ENCODE measurements around the gene CNTN4.

CNTN4 gene

DNA sequence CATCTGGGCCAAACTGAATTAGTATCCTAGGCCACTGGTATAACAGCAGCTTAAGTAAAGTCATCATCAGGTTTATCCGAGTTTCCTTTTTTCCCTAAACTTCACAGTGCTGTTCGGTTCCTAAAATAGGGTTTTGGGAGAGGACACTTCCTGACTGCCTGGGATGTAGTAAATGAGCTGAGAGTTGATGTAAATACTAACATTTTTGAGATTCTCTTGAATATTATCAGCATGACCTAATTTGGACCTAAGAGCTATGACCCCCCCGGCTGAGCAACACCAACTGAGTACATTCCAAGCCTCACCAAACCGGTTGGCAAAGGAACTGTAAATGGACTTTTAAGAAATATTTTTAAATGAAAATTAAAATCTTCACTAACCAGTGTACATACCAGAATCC, 932.7 kb downstream of the CNTN4 start:
- Histone ChIP-seq H3K9ac (ENCODE audit: low read depth in 1 of 2, low read length in 2 of 2) (no peak overlapping the region), H3K9me3 (ENCODE audit: control insufficient read depth in 1 of 2, low read length in 2 of 2) (no peaks in the 10 kb centered on the region), H3K4me3 (ENCODE audit: low read depth in 1 of 2, low read length in 2 of 2) (no peak overlapping the region), H3K27ac (ENCODE audit: low read depth, low read length) (no peak overlapping the region), H3K27me3 (ENCODE audit: control insufficient read depth in 1 of 2, insufficient read depth in 2 of 2, low read length in 2 of 2) (no peaks in the 10 kb centered on the region), H3K4me1 (ENCODE audit: control insufficient read depth in 1 of 2, insufficient read depth in 2 of 2, low read length in 2 of 2) (no peaks in the 10 kb centered on the region), H3K36me3 (ENCODE audit: control insufficient read depth in 1 of 2, insufficient read depth in 2 of 2, low read length in 2 of 2) (no peaks in the 10 kb centered on the region)

DNA sequence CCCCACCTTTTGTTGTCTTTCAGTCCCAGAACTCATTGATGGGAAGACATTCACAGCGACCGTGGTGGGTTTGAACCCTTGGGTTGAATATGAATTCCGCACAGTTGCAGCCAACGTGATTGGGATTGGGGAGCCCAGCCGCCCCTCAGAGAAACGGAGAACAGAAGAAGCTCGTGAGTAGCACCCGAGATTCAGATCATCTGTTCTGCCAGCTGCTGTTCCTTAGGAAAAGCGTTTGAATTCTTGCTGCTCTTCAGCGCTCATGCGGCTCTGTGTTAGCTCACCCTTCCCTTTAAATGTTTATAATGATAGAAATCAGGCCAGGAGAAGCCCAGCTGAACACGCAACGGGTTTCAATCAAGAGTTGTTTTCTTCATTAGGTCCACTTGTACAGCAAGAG, 938.5 kb downstream of the CNTN4 start:
- H3K27me3 ChIP-seq (ENCODE audit: control insufficient read depth in 1 of 2, insufficient read depth in 2 of 2, low read length in 2 of 2): no peaks in the 10 kb centered on the region
- H3K9me3 ChIP-seq (ENCODE audit: control insufficient read depth in 1 of 2, low read length in 2 of 2): no peaks in the 10 kb centered on the region
- H3K4me3 ChIP-seq (ENCODE audit: low read depth in 1 of 2, low read length in 2 of 2): no peak overlapping the region
- H3K27ac ChIP-seq (ENCODE audit: low read depth, low read length): no peak overlapping the region
- H3K9ac ChIP-seq (ENCODE audit: low read depth in 1 of 2, low read length in 2 of 2): no peak overlapping the region
- H3K4me1 ChIP-seq (ENCODE audit: control insufficient read depth in 1 of 2, insufficient read depth in 2 of 2, low read length in 2 of 2): no peaks in the 10 kb centered on the region
- H3K36me3 ChIP-seq (ENCODE audit: control insufficient read depth in 1 of 2, insufficient read depth in 2 of 2, low read length in 2 of 2): no peaks in the 10 kb centered on the region

DNA sequence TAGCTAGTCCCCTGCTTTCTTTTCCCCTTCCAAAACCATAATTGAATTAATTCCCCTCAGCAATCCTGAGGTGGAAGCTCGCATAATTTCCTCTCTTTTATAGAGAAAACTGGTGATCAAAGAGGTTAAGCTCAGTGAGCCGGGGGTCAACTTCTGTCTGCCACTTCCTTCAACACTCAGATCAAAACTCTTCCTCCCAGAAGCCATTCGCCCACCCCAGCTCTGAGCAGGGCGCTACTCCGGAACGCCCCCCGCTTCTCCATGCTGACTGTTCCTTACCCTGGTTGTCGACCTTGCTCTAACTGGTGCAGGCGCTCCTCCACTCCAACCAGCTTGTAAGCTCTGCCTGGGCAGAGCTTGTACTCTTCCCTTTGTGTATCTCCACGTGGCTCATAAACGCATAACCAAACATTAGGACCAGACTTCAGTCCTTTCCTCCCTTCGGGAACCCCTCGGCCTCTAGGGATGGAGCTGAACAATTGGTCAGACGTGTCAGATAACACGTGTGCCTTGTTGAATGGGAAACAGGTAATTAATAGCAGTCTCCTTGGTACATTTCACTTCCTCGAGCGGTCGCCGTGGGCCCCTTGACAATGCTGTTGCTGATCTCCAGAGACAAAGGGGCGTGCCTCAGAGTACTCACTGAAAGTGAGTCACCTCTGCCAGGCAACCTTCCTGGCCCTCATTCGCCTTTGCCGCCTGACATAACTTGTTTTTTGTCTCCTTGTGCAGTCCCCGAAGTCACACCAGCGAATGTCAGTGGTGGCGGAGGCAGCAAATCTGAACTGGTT, 939.7 kb downstream of the CNTN4 start:
- Histone ChIP-seq H3K27ac (ENCODE audit: low read depth, low read length) (no peak overlapping the region), H3K9ac (ENCODE audit: low read depth in 1 of 2, low read length in 2 of 2) (no peak overlapping the region), H3K4me1 (ENCODE audit: control insufficient read depth in 1 of 2, insufficient read depth in 2 of 2, low read length in 2 of 2) (no peaks in the 10 kb centered on the region), H3K4me3 (ENCODE audit: low read depth in 1 of 2, low read length in 2 of 2) (no peak overlapping the region), H3K9me3 (ENCODE audit: control insufficient read depth in 1 of 2, low read length in 2 of 2) (no peaks in the 10 kb centered on the region), H3K36me3 (ENCODE audit: control insufficient read depth in 1 of 2, insufficient read depth in 2 of 2, low read length in 2 of 2) (no peaks in the 10 kb centered on the region), H3K27me3 (ENCODE audit: control insufficient read depth in 1 of 2, insufficient read depth in 2 of 2, low read length in 2 of 2) (no peaks in the 10 kb centered on the region)

DNA sequence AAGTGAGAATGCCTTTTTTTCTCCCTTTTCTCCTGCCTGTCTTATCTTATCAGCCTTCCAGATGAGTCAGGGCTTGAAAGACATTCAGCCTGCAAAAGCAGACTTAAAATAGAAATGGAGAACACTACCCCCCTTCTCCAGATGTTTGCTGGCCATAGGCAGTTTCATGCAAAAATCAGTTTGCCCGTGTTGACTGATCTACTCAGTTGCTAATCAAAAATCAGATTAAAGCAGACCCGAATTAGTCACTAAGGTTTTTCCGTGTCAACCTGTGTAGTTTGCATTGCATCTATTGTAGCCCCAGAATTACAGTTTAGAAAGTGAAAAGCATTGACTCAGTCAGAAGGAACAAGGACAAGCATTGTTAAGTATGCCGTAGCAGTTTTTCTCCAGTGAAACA, 955.3 kb downstream of the CNTN4 start:
- no peaks in the 10 kb centered on the region for H3K36me3 ChIP-seq (ENCODE audit: control insufficient read depth in 1 of 2, insufficient read depth in 2 of 2, low read length in 2 of 2)
- no peaks in the 10 kb centered on the region for H3K27me3 ChIP-seq (ENCODE audit: control insufficient read depth in 1 of 2, insufficient read depth in 2 of 2, low read length in 2 of 2)
- H3K4me1 ChIP-seq (ENCODE audit: control insufficient read depth in 1 of 2, insufficient read depth in 2 of 2, low read length in 2 of 2): no peaks in the 10 kb centered on the region
- H3K27ac ChIP-seq (ENCODE audit: low read depth, low read length): no peak overlapping the region
- H3K4me3 ChIP-seq (ENCODE audit: low read depth in 1 of 2, low read length in 2 of 2): no peak overlapping the region
- H3K9me3 ChIP-seq (ENCODE audit: control insufficient read depth in 1 of 2, low read length in 2 of 2): no peaks in the 10 kb centered on the region
- H3K9ac ChIP-seq (ENCODE audit: low read depth in 1 of 2, low read length in 2 of 2): no peak overlapping the region

DNA sequence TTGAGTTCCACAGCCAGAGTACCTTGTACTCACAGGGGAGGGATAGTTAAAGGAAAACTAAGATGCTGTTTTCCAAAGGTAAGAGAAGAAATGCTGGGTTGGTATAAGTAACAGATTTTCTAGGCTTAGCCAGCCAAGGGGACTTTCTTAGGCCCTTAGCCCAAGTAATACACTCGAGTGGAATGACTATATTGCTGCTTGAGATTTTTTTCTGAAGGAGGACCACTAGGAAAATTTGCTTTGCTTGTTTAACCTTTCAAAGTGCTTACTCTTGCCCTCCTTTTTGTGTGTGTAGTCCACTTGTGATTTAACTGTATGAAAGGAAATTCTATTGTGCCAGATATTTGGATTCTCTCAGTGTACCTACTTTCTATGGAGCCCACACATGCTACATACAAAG, 961.0 kb downstream of the CNTN4 start:
- H3K9ac ChIP-seq (ENCODE audit: low read depth in 1 of 2, low read length in 2 of 2): no peak overlapping the region
- no peak overlapping the region for H3K4me3 ChIP-seq (ENCODE audit: low read depth in 1 of 2, low read length in 2 of 2)
- no peak overlapping the region for H3K27ac ChIP-seq (ENCODE audit: low read depth, low read length)
- no peaks in the 10 kb centered on the region for H3K4me1 ChIP-seq (ENCODE audit: control insufficient read depth in 1 of 2, insufficient read depth in 2 of 2, low read length in 2 of 2)
- H3K9me3 ChIP-seq (ENCODE audit: control insufficient read depth in 1 of 2, low read length in 2 of 2): no peaks in the 10 kb centered on the region
- no peaks in the 10 kb centered on the region for H3K36me3 ChIP-seq (ENCODE audit: control insufficient read depth in 1 of 2, insufficient read depth in 2 of 2, low read length in 2 of 2)
- H3K27me3 ChIP-seq (ENCODE audit: control insufficient read depth in 1 of 2, insufficient read depth in 2 of 2, low read length in 2 of 2): no peaks in the 10 kb centered on the region

DNA sequence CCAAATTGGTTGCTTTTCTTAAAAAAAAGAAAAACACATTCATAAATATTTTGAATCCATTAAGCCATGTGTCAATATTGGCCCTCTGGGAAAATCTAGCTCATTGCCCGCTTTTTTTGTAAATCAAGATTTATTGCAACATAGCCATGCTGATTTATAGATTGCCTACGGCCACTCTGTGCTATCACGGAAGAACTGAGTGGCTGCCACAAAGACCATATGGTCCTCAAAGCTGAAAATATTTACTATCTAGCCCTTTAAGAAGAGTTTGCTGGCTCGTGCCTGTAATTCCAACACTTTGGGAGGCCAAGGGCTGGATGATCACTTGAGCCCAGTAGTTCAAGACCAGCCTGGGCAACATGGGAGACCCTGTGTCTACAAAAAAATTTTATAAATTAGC, 965.6 kb downstream of the CNTN4 start:
- Histone ChIP-seq H3K4me3 (ENCODE audit: low read depth in 1 of 2, low read length in 2 of 2) (no peak overlapping the region), H3K9me3 (ENCODE audit: control insufficient read depth in 1 of 2, low read length in 2 of 2) (no peaks in the 10 kb centered on the region), H3K27ac (ENCODE audit: low read depth, low read length) (no peak overlapping the region), H3K4me1 (ENCODE audit: control insufficient read depth in 1 of 2, insufficient read depth in 2 of 2, low read length in 2 of 2) (no peaks in the 10 kb centered on the region), H3K9ac (ENCODE audit: low read depth in 1 of 2, low read length in 2 of 2) (no peak overlapping the region), H3K27me3 (ENCODE audit: control insufficient read depth in 1 of 2, insufficient read depth in 2 of 2, low read length in 2 of 2) (no peaks in the 10 kb centered on the region), H3K36me3 (ENCODE audit: control insufficient read depth in 1 of 2, insufficient read depth in 2 of 2, low read length in 2 of 2) (no peaks in the 10 kb centered on the region)

DNA sequence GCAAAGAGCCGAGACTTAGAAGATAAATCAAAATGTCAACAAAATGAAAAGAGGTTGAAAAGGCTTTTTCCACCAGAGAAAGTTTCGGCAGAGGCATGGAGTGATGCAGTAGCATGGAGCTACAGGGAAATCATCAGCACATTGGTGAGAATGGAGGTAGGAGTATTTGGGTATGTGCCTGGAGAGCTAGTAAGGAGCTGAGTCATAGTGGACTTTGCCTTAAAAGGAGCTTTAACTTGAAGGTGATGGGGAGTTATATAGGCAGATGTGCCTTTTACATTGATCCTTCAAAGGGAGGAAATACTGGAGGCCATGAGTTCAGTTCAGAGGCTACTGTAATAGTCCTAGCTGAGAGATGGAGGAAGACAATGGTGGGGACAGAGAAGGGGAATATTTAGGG, 967.2 kb downstream of the CNTN4 start:
- no peaks in the 10 kb centered on the region for H3K36me3 ChIP-seq (ENCODE audit: control insufficient read depth in 1 of 2, insufficient read depth in 2 of 2, low read length in 2 of 2)
- H3K4me3 ChIP-seq (ENCODE audit: low read depth in 1 of 2, low read length in 2 of 2): no peak overlapping the region
- H3K27ac ChIP-seq (ENCODE audit: low read depth, low read length): no peak overlapping the region
- no peaks in the 10 kb centered on the region for H3K4me1 ChIP-seq (ENCODE audit: control insufficient read depth in 1 of 2, insufficient read depth in 2 of 2, low read length in 2 of 2)
- no peaks in the 10 kb centered on the region for H3K27me3 ChIP-seq (ENCODE audit: control insufficient read depth in 1 of 2, insufficient read depth in 2 of 2, low read length in 2 of 2)
- H3K9ac ChIP-seq (ENCODE audit: low read depth in 1 of 2, low read length in 2 of 2): no peak overlapping the region
- H3K9me3 ChIP-seq (ENCODE audit: control insufficient read depth in 1 of 2, low read length in 2 of 2): no peaks in the 10 kb centered on the region

DNA sequence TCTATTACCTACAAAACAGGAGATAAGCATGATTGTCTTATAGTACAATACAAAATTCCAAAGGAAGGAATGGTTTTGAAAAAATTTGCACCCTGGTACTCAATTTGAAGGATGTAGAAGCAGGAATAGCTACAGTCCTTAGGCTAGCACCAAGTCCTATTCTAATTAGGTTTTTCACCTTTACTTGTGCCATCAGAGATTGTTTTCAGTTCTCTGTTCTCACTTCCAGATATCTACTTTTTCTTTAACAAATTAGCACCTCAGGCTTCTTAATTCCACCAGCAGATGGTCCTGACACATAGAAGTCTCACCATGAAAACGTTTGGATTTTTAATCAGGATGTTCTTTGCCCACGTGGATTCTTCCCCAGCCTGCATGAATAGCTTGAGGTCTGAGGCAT, 967.7 kb downstream of the CNTN4 start:
- H3K36me3 ChIP-seq (ENCODE audit: control insufficient read depth in 1 of 2, insufficient read depth in 2 of 2, low read length in 2 of 2): no peaks in the 10 kb centered on the region
- no peaks in the 10 kb centered on the region for H3K4me1 ChIP-seq (ENCODE audit: control insufficient read depth in 1 of 2, insufficient read depth in 2 of 2, low read length in 2 of 2)
- H3K4me3 ChIP-seq (ENCODE audit: low read depth in 1 of 2, low read length in 2 of 2): no peak overlapping the region
- H3K9ac ChIP-seq (ENCODE audit: low read depth in 1 of 2, low read length in 2 of 2): no peak overlapping the region
- no peak overlapping the region for H3K27ac ChIP-seq (ENCODE audit: low read depth, low read length)
- H3K27me3 ChIP-seq (ENCODE audit: control insufficient read depth in 1 of 2, insufficient read depth in 2 of 2, low read length in 2 of 2): no peaks in the 10 kb centered on the region
- H3K9me3 ChIP-seq (ENCODE audit: control insufficient read depth in 1 of 2, low read length in 2 of 2): no peaks in the 10 kb centered on the region

DNA sequence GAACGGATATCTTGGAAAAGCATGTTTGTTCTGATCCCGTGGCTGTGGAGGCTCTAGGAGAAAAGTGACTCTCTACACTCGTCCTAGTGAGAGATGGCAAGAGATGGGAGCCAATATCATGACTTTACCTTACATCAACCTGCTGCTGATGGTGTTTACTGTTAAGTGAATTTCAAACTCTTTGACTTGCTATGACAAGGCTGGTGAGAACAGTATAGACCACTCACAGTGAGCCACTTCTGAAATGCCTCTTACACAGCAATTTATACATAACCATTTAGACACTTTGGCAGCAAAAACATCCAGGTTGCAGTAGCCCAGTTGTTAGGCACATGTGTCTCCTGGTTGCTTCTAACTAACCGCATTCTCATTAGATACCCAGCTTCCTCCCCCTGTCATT, 968.2 kb downstream of the CNTN4 start:
- Histone ChIP-seq H3K9ac (ENCODE audit: low read depth in 1 of 2, low read length in 2 of 2) (no peak overlapping the region), H3K27me3 (ENCODE audit: control insufficient read depth in 1 of 2, insufficient read depth in 2 of 2, low read length in 2 of 2) (no peaks in the 10 kb centered on the region), H3K27ac (ENCODE audit: low read depth, low read length) (no peak overlapping the region), H3K4me3 (ENCODE audit: low read depth in 1 of 2, low read length in 2 of 2) (no peak overlapping the region), H3K36me3 (ENCODE audit: control insufficient read depth in 1 of 2, insufficient read depth in 2 of 2, low read length in 2 of 2) (no peaks in the 10 kb centered on the region), H3K4me1 (ENCODE audit: control insufficient read depth in 1 of 2, insufficient read depth in 2 of 2, low read length in 2 of 2) (no peaks in the 10 kb centered on the region), H3K9me3 (ENCODE audit: control insufficient read depth in 1 of 2, low read length in 2 of 2) (no peaks in the 10 kb centered on the region)

DNA sequence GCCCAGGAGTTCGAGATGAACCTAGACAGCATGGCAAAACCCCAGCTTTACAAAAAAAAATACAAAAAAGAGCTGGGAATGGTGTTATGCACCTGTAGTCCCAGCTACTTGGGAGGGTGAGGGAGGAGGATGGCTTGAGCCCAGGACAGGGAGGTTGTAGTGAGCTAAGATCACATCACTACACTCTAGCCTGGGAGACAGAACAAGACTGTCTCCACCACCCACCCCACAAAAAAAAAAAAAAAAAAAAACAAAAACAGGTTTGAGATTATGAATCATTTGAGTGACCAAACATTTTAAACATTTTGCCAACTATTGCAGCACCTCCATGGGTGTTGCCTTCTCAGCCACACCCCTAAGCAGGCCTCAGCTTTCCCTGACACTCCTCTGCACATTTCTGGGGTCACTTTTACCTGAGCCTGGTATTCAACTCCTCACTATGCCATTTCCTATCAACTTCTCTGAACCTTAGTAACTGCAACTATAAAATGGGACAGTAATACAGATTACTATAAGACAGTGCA, 969.8 kb downstream of the CNTN4 start:
- H3K9ac ChIP-seq (ENCODE audit: low read depth in 1 of 2, low read length in 2 of 2): no peak overlapping the region
- no peaks in the 10 kb centered on the region for H3K27me3 ChIP-seq (ENCODE audit: control insufficient read depth in 1 of 2, insufficient read depth in 2 of 2, low read length in 2 of 2)
- H3K4me1 ChIP-seq (ENCODE audit: control insufficient read depth in 1 of 2, insufficient read depth in 2 of 2, low read length in 2 of 2): no peaks in the 10 kb centered on the region
- H3K27ac ChIP-seq (ENCODE audit: low read depth, low read length): no peak overlapping the region
- H3K36me3 ChIP-seq (ENCODE audit: control insufficient read depth in 1 of 2, insufficient read depth in 2 of 2, low read length in 2 of 2): no peaks in the 10 kb centered on the region
- H3K9me3 ChIP-seq (ENCODE audit: control insufficient read depth in 1 of 2, low read length in 2 of 2): no peaks in the 10 kb centered on the region
- no peak overlapping the region for H3K4me3 ChIP-seq (ENCODE audit: low read depth in 1 of 2, low read length in 2 of 2)
